Cerebellar nuclear complex (tissue), 1 donor: ENCODE data around the gene LPP.

Source experiments
- DNase-seq, 2 experiments: peaks; one replicate each; lab custom pipeline; 2025; lab: John Stamatoyannopoulos, UW

The LPP gene

DNA sequence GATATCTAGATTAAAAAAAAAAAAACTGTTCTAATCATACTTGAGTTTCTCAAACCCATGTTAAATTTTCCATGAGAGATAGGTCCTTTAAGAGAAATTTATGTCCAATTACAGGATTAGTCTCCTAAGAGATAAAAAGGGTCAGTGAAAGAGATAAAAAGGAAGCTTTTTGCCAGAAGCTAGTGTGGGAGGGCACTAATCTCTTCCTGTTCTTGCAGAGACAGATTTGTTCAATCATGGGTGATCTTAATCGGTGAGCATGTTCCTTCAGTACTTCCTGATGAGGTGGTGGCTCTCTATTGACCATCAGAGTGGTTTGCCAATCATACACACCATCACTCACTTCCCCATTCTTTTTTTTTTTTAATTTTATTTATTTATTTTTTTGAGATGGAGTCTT lies 16.9 kb upstream of the LPP start:
- no peak for DNase-seq

DNA sequence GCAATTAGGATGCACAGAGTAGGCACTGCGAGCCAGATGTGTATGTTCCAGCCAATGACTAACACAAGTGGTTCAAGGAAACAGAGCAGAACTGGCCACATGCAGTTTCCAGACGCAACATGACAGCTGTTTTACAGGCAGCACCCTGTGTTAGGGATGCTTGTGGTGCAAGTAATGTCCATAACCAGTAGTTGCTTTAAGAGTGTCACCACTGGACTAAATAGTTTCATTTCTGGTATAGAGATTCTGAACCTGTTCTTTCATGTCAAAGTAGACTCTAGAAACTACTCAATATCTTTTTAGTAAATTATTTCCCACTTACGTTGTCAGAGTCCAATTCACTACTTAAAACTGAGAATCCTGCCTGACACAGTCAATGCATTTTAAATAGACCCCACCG lies 14.5 kb upstream of the LPP start:
- no peak for DNase-seq

DNA sequence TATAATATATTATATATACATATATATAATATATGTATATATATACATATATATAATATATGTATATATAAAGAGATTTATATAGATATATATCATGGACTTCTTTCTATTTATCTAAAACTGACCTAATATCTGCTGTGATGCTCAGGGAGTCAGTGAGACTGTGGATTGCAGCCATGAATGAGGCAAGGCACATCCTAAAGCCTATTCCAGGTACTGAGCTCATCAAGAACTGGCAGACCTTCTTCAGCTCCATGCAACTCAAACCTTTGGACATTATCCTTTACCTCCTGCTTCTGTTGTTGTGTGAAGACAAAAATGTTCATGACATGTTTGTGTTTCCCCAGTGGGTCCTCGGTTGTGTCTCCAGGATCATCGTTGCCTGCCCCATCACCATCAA lies 7.7 kb upstream of the LPP start:
- no peak for DNase-seq

DNA sequence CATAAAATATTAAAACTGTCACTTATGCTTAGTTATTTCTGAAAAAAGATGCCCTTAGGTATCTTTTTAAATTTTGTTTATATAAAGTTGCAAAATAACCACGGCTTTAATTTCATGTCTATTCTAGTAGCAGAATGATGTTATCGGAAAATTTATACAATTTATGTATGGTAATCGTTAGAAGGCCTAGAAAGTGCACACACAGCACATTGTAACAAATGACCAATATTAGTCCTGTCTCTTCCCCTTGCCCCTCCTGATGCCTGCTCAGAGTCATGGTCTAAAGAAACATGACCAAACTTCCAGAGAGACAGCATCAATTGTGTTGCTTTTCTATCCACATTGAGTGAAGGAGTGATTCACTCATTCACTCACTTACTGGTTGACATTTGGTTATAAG lies 6.2 kb upstream of the LPP start:
- no peak for DNase-seq

DNA sequence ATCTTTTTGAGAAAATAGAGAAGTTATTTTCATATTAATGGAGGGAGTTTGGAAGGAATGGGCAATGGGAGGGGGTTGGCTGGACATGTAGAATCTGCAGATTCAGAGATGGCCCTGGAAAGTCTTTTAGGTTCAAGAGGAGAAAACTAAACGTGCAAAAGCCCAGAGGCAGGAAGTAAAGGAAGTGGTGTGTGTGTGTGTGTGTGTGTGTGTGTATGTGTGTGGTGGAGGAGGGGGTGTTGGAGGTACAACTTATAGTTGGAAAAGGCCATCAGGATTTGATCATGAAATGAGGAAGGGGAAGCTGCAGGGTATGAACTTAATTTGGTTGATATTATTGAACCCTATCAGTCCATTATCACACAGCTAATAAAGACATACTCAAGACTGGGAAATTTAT lies 5.6 kb upstream of the LPP start:
- DNase-seq: no peak

DNA sequence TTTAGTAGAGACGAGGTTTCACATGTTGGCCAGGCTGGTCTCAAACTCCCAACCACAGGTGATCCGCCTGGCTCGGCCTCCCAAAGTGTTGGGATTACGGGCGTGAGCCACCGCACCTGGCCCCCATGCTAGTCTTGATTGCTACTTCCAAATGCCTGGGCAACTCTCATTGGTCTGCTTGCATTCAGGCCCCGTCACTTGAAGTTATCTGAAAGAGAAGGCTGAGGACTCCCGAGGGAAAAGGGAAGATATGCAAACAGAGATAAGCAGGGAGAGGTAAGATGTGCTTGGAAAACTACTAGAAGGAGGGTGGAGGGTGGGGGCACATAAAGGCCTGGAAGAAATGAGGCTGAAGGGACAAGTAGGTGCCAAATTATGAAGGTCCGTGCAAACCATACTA lies 4.4 kb upstream of the LPP start:
- no peak for DNase-seq

DNA sequence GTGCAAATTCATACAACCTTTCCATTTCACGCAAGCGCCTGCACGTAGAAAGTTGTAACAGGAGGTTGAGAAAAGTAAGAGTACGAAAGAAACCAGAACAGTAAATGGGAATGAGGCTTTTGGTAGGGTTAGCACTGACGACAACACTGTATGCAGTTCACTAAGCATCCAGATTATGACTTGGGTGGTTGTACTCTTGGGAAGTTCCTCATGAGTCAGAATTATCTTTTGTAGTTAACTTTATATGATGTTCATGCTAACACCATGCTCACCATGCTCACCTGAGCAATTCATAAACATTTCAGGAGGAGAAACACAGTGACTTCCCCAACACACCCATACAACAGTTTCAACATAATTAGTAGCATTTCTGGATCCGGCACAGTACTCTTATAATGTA lies 3.0 kb upstream of the LPP start:
- no peak for DNase-seq

DNA sequence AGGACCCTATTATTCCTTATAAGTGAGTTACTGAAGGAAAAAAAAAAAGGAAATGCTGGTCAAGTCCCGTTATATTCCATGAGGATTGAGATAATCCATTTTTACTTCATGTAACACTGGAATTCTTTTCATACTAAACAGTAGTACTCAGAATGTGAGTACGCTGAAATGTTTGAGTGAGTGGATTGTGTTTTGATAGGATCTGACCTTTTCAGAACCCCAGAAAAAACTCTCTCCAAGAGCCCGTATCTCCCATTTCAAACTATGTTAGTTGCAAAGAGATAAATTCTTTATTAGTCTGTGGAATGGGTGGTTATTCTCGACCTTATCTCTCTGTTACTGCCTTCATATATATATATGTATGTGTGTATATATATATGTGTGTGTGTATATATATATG lies 2.5 kb upstream of the LPP start:
- DNase-seq: no peak

DNA sequence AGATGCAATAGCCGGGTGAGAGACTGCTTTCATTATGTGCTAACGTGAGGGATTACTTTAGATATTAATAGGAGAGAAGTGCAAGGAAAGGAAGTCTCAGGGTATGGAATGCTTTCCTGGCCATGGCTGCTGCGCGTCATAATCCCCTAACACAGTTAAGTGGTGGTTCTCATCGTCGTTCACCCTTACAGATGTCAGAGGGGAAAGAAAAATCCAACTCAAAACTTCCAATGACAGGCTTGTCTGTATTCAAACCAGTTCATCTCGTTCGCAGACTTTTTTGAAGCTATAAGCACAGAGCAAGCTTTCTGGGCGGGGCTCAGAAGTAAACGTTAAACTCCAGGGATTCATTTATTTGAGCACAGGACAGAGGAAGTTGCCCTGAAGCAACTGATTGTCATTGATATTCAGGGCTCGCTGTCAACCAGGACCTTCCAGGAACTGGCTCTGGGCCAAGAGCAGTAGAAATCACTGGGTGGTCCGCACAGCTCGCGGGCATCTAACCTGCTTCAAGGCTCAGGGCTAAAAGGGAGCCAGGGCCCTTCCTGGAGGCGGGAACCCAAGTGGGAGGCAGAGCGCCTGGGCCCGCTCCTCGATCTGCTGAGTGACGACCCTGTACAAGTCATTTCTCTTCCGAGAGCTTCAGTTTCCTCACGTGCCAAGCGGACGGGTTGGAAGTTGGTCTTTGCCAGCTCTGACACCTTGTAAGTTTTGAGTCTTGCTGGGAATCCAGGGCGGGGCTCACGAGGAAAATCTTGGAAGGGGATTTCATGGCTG lies 1.1 kb upstream of the LPP start:
- DNase-seq: no peak

DNA sequence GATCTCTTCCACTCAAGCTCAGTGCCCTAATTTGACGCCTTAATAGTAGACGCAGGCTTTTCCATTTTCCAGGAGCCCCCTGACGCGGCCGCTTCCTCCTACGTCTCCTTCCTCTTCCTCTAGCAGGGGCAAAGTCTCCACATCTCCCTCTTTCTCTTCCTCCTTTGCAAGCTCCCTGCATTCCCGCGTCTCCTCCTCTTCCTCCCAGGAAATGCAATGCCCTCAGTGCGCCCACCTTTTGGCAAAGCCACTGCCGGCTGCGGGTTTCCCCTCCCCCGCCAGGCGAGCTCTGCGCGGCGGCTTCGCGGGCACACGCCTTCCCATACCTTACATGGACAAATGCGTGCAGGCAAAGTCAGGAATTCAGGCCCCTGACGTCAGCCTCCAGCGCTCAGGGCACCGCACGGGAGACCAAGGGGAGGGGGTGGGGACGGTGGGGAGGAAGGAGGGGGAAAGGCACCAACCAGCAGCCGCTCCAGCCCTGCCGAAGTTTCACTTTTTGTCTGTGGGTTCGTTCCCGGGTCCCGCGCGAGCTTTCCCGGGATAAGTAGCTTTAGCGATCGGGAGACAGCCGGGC lies 432 bp upstream of the LPP start:
- peak in 1 of 2 experiments; percentile 37 for DNase-seq

DNA sequence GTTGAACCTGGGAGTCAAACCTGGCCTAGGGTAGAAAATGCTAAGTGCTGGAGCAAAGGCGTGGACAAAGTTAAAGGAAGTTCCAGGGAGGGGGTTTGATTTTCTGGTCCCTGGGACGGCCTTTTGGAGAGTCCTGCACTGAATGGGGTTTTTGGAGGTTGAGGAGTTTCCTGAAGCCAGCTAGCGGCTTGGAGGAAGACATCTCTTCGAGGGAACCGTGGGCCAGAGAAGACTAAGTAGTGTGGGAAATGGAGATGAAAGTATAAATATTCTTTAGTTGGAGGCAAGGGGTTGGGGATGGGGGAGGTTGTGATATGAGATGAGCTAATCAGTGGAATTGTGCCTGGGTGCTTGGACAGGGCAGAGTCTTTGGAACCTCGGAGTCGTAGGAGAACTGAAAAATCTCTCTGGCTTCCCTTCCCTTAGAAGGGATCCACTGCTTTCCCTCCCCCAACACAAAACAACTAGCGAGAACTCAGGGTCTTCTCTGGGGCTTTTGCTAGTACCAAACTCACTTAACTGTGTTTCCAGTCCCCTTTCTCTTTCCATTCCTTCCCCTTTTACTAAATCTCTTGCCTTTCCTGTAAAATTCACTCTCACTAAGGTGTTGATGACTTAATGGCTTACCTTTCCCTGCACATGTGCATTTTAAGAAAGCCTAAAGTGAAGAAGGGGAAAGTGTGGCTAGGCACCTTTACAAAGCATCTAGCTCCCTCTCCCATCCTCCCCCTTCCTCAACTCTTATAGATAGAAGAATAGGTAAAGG lies 1.0 kb downstream of the LPP start:
- no peak for DNase-seq

DNA sequence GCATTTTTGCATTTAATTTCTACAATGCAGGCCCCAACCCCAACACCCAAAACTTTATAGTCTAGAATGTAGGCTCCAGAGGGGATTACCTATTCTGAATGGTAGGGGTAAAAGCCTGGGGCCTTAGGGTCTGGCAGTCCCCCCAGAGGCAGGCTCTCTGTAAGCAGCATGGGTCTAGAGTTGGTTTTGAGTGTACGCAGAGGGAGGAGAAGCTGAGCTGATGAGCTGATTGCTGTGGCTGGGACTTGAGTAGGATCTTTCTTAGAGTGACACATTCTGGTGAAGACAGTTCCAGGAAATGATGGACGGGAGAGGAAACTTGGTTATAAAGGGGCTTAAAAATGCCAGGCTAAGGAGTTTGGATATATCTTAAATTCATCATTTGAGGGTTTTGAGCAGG lies 2.1 kb downstream of the LPP start:
- no peak for DNase-seq

DNA sequence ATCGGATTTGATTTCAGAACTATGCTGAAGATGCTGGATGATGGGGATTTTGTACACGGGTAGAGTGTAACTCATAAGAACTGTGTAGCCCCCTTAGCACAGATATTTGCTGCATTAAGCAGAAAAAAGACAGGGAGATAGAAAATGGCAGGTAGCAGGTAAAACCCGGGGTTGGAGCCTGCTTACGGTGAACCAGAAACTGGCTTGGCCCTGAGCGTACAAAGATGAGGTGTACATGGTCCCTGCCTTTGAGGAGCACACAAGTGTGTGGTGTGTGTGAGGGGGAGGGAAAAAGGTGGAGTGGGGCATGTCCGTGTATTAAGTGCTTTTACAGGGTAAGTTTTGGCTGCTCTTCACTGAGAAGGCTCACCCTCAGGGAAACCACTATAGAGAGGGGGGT lies 3.5 kb downstream of the LPP start:
- DNase-seq: no peak

DNA sequence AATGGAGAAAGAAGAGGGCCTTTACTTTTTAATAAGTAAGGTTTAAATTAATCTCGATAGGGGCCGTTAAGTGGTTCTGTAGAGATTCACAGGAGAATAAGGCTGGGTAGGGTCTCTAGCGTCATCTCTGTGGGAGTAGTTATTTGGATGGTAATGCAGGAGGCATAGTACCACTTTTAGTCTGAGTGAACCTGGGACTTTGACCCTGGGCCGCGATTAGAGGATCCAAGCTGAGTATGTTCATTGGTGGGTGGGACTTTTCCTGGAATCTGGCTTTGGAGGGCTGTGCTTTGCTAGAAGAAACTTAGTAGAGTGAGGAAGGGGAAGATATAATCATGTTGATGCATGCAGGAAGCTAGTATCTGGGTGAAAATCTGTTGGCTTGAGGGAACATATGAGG lies 4.0 kb downstream of the LPP start:
- no peak for DNase-seq

DNA sequence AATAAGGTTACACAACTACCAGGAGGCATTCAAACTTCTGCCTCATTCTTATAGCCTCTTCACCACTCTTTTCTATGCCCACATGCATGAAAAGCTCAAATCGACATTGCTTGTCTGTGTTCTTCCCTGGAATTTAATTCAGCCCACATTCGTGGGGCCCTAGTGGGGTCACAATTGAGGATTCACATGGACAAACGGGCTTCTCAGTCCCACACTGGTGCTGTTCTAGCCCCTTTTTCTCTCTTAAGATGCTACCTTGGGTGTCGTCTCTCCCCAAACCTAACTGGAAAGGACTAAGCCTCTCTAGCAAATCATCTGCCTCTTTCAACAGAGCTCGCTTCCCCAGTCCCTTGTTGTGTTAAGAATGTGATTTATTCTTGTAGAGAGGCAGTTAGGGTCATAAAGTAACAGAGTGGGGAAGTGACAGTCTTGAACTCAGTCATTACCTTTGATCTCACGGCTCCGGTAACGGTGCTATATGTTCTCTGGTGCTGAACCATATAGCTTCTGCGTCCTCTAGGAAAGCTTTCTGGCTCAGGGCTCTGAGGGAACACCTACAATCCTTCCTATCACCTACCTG lies 4.9 kb downstream of the LPP start:
- DNase-seq: no peak

DNA sequence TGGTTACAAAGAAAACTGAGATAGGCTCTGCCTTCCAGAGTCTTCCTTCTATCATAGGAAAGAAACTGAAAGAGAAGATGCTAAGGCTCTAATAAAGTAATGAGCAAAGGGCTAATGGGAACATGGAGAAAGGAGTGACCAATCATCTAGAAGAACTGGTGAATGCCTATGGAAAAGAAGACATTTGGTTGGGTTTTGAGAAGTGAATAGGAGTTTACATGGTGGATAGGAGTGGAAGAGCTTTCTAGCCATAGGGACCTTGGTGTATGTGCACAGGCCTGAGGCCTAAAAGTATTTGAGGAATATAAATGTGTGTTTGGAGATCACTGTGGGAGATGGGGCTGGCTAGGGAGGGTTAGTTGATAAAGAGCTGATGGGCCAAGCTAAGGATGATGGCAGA lies 6.8 kb downstream of the LPP start:
- no peak for DNase-seq

DNA sequence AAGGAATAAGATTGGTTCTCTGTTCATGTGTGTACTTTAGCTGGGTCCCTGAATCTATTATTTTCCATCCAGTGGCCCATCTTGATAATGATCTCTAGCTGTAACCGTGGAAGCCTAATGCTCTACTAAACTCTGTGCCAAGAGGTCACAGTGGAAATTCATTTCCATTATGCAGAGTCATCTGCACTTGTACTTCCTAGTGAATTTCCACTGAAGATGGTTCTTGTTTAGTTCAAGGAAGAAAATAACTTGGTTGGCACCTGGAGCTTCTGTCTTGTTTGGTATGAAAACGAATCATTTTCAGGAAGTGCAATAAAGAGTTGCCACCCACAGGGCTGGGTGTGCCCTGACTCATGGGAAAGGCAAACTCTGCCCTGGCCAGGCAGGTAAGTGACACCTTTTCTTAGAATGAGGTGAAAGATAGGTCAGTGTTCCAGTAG lies 10.3 kb downstream of the LPP start:
- DNase-seq: no peak

DNA sequence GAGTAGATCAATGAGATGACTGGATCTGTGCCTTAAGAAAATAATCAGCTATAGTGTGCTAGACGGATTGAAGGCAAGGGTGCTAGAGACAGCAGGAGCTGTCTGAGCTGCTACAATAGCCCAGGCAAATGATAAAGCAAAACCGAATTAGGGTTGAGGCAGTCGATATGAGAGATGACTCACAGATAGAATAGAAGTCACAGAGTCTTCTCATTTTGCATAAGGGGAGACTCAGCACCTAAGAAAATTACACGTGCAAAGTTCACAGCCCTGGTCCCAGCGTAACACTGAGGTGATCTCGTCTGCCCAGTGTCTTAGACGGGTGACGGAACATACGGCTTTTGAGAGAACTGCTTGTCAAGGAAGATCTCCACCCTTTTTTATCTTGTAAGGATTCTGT lies 11.6 kb downstream of the LPP start:
- DNase-seq: no peak

DNA sequence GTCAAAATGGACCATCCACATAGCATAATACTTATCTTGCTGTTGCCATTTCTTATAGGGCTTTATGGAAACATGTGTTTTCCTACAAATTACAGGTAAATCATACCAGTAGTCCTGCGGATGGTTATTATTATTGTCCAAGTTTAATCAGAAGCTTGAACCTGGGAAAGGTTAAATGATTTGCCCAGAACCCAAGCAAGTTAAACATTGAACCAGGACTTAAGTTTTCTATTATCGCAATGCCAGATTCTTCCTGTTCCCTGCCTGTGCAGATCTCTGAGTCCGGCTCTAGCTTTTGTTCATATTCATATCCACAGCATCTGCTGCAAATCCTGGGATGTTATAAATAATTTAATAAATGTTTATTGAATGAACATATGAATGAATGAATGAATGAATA lies 12.5 kb downstream of the LPP start:
- DNase-seq: no peak

DNA sequence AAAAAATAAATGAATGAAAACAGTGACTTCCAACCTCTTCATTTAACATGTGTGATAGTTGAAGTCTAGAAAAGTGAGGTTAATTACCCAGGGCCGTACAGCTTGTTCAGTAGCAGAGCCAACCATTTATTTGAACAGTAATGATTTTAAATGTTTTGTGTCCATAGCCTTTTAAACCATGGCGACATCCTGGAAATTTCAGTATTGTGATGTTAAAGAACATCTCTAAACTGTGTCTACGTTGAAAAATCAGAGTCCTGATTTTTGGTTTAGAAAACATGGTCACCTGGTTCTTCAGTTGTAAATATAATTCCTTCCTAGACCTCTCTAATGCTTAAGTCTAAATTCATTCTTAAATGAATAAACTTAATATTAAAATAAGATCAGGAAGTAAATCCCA lies 14.2 kb downstream of the LPP start:
- no peak for DNase-seq

DNA sequence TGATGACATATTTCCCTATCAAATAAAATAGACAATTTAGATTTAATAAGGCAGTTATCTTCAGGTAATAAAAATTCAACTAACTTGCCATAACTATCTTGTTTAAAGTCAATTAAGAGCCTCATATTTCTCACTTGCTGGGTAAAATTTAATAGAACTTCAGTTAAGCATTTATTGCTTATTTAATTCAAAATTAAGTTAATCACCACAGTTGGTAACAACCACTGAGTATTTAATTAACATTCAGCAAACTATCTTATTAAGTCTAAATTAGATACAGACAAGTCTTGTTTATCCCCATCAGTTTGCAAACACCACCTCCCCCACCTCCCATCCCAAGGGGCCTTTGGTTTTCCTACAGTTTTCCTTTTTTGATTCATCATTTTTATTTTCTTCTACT lies 14.7 kb downstream of the LPP start:
- no peak for DNase-seq

DNA sequence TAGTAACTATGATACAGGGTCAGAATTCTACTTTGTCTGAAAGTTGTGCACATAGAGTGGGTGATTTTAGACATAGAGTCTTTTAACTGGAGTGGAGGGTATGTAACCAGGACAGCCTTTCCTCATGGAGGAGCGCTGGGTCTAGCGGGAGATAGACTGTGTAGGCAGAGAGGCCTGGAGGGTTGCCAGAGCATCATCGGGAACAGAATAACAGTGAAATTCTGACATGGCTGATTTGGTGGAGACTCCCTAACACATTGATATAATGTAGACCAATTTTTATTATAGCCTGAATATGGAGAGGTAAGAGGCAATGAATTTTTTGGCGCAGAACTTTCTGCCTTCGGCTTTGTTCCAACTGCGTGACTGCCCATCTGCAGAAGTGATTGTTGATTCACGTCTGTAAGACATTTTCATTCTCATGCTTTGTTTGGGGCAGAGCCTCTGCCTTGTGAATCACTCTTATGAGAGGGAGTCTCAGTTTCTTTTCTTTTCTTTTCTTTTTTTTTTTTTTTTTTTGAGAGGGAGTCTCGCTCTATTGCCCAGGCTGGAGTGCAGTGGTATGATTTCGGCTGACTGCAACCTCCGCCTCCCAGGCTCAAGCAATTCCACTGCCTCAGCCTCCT lies 16.0 kb downstream of the LPP start:
- DNase-seq: peak in 1 of 2 experiments; percentile 27
